Tibial nerve (tissue), 4 donors: ENCODE results near the gene CAMSAP1. TPM values are rescaled to one million over a fixed set of nuclear protein-coding genes. Genes with fewer than 3 reads are reported as not detected.

Source experiments
- DNase-seq, 2 donors: peaks; one replicate each; pipeline ENCODE4 v3.0.0-alpha.2; 2019; ENCODE audit warnings: low spot score in 2 of 2
- H3K27ac ChIP-seq, 4 donors: fragments of 200-600 bp; sonication (generic) in 3 of 4; one replicate each; pipeline ENCODE4 v1.5.1; 2017 to 2019; ENCODE audit warnings: mild to moderate bottlenecking in 1 of 4
- H3K27me3 ChIP-seq, 2 donors: fragments of 200-600 bp; sonication (generic) in 1 of 2; one replicate each; pipeline versions ENCODE4 v1.5.1 to v1.6.0; 2017 to 2019
- H3K36me3 ChIP-seq, 3 donors: fragments of 200-600 bp; sonication (generic); one replicate each; pipeline ENCODE4 v1.5.1; 2018 to 2019
- H3K4me1 ChIP-seq, 4 donors: fragments of 200-600 bp; sonication (generic) in 3 of 4; one replicate each; pipeline ENCODE4 v1.5.1; 2017 to 2019
- H3K4me3 ChIP-seq, 4 donors: fragments of 200-600 bp; sonication (generic) in 3 of 4; one replicate each; pipeline ENCODE4 v1.5.1; 2017 to 2019; ENCODE audit warnings: mild to moderate bottlenecking in 1 of 4, moderate library complexity in 1 of 4
- H3K9me3 ChIP-seq, 4 donors: fragments of 200-600 bp; sonication (generic) in 3 of 4; one replicate each; pipeline ENCODE4 v1.5.1; 2017 to 2019
- EP300 ChIP-seq, 2 donors: sonication (generic); formaldehyde crosslinking; IDR thresholded peaks; one replicate each; pipeline ENCODE4 v1.6.1; 2017; ENCODE audit warnings: antibody characterized with exemption in 2 of 2, mild to moderate bottlenecking in 1 of 2
- POLR2A ChIP-seq, 2 donors: fragments of 450-650 bp; IDR thresholded peaks; one replicate each; pipeline ENCODE4 v1.6.1; 2017; ENCODE audit warnings: antibody characterized with exemption in 2 of 2, mild to moderate bottlenecking in 2 of 2, moderate library complexity in 2 of 2
- WGBS, 2 donors: methylation state at CpG; one replicate each; pipeline ENCODE4 v1.1.5; 2018; 5-methylcytosine and 5-hydroxymethylcytosine counted together
- total RNA-seq, 4 donors: library from RNA; depleted of rRNA; stranded (reverse); fragments of >200 nt; gene quantifications; one replicate each; pipeline ENCODE4 v1.1.0, GENCODE V29; 2016
- TF ChIP-seq, protein P1 (sequence below), 5 experiments: fragments of 200-600 bp in 3 of 5; fragments of 450-650 bp in 2 of 5; sonication (generic) in 3 of 5; IDR thresholded peaks; one replicate each; pipeline ENCODE4 v1.5.1; 2016 to 2019; ENCODE audit warnings: antibody characterized with exemption in 5 of 5, mild to moderate bottlenecking in 3 of 5, moderate library complexity in 2 of 5

CAMSAP1 gene
- total RNA-seq, 4 donors from 2014 or later = 27.6 to 40.8 (median 35.7) TPM

GRCh38 chr9:135833864-135834263 is 73.5 kb downstream of the CAMSAP1 start:
- H3K36me3 ChIP-seq = peaks cover 0 to 50% (median 0%) of the 10 kb centered on the region in 3 donors
- no peaks in the 10 kb centered on the region for H3K4me1 ChIP-seq
- H3K9me3 ChIP-seq = peaks cover 0 to 7% (median 2%) of the 10 kb centered on the region in 4 donors
- WGBS, 2 donors = 84 to 89% methylated on average over 3 of the region's 3 CpGs
- H3K27me3 ChIP-seq = no peaks in the 10 kb centered on the region
- no peak for DNase-seq
- H3K27ac ChIP-seq = no peak overlapping the region
- H3K4me3 ChIP-seq = no peak overlapping the region
- TF ChIP-seq EP300 (IDR thresholded peaks at IDR 0.05) (no peak), POLR2A (IDR thresholded peaks at IDR 0.05) (no peak)
- TF ChIP-seq, protein P1, sequence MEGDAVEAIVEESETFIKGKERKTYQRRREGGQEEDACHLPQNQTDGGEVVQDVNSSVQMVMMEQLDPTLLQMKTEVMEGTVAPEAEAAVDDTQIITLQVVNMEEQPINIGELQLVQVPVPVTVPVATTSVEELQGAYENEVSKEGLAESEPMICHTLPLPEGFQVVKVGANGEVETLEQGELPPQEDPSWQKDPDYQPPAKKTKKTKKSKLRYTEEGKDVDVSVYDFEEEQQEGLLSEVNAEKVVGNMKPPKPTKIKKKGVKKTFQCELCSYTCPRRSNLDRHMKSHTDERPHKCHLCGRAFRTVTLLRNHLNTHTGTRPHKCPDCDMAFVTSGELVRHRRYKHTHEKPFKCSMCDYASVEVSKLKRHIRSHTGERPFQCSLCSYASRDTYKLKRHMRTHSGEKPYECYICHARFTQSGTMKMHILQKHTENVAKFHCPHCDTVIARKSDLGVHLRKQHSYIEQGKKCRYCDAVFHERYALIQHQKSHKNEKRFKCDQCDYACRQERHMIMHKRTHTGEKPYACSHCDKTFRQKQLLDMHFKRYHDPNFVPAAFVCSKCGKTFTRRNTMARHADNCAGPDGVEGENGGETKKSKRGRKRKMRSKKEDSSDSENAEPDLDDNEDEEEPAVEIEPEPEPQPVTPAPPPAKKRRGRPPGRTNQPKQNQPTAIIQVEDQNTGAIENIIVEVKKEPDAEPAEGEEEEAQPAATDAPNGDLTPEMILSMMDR (IDR thresholded peaks at IDR 0.05) = no peak

DNA sequence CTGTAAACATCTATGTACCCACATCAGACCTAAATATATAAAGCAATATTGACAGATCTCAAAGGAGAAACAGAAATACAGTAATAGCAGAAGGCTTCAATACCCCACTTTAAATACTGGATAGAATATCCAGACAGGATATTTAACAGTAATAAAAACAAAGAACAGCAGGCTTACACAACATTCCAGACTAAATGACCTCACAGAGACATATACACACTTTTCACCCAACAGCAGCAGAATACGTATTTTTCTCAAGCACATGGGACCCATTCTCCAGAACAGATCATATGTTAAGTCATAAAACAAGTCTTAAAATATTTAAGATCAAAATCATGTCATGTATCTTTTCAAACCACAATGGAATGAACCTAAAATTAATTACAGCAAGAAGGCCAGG is 76.8 kb downstream of the CAMSAP1 start:
- Histone ChIP-seq H3K4me3 (no peak overlapping the region), H3K36me3 (peaks cover 0 to 71% (median 0%) of the 10 kb centered on the region in 3 donors), H3K27me3 (no peaks in the 10 kb centered on the region), H3K9me3 (peaks cover 0 to 15% (median 2%) of the 10 kb centered on the region in 4 donors), H3K27ac (no peak overlapping the region), H3K4me1 (no peaks in the 10 kb centered on the region)
- no peak for DNase-seq
- 74 to 76% methylated on average over 1 of the region's 1 CpG for WGBS, 2 donors
- no peak for TF ChIP-seq POLR2A (IDR thresholded peaks at IDR 0.05)
- TF ChIP-seq, protein P1 (IDR thresholded peaks at IDR 0.05) = no peak
- no peak for TF ChIP-seq EP300 (IDR thresholded peaks at IDR 0.05)

DNA sequence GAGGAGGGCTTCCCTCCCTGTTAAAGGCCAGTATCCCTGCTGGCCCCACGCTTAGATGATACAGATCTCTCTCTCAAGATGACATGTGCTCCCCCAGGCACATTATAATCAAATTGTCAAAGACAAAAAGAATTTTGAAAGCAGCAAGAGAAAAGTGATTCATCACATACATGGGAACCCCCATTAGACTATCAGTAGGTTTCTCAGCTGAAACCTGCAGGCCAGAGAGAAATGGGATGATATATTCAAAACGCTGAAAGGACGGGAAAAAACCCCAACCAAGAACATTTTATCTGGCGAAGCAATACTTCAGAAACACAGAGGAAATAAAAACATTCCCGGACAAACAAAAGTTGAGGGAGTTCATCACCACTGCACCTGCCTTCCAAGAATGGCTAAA is 78.7 kb downstream of the CAMSAP1 start:
- no peak overlapping the region for H3K27ac ChIP-seq
- DNase-seq = no peak
- peaks cover 0 to 71% (median 0%) of the 10 kb centered on the region in 3 donors for H3K36me3 ChIP-seq
- H3K9me3 ChIP-seq = peaks cover 0 to 15% (median 2%) of the 10 kb centered on the region in 4 donors
- no peak overlapping the region for H3K4me3 ChIP-seq
- H3K4me1 ChIP-seq = no peaks in the 10 kb centered on the region
- no peaks in the 10 kb centered on the region for H3K27me3 ChIP-seq
- TF ChIP-seq EP300 (IDR thresholded peaks at IDR 0.05) (no peak), POLR2A (IDR thresholded peaks at IDR 0.05) (no peak)
- TF ChIP-seq, protein P1 (IDR thresholded peaks at IDR 0.05) = no peak
- 97% methylated on average over 5 of the region's 5 CpGs for WGBS, 2 donors

GRCh38 chr9:135827866-135828580 is 79.3 kb downstream of the CAMSAP1 start:
- TF ChIP-seq EP300 (IDR thresholded peaks at IDR 0.05) (no peak), POLR2A (IDR thresholded peaks at IDR 0.05) (no peak)
- no peak for DNase-seq
- 92 to 96% methylated on average over 13 of the region's 13 CpGs for WGBS, 2 donors
- Histone ChIP-seq H3K4me3 (no peak overlapping the region), H3K36me3 (peaks cover 0 to 73% (median 2%) of the 10 kb centered on the region in 3 donors), H3K9me3 (peaks cover 0 to 15% (median 2%) of the 10 kb centered on the region in 4 donors), H3K27ac (no peak overlapping the region), H3K27me3 (no peaks in the 10 kb centered on the region), H3K4me1 (no peaks in the 10 kb centered on the region)

GRCh38 chr9:135827301-135827700 is 80.0 kb downstream of the CAMSAP1 start:
- Histone ChIP-seq H3K36me3 (peaks cover 0 to 80% (median 8%) of the 10 kb centered on the region in 3 donors), H3K4me1 (no peaks in the 10 kb centered on the region), H3K9me3 (peaks cover 0 to 15% (median 2%) of the 10 kb centered on the region in 4 donors), H3K27ac (no peak overlapping the region), H3K27me3 (no peaks in the 10 kb centered on the region), H3K4me3 (no peak overlapping the region)
- TF ChIP-seq POLR2A (IDR thresholded peaks at IDR 0.05) (no peak), EP300 (IDR thresholded peaks at IDR 0.05) (no peak)
- TF ChIP-seq, protein P1 (IDR thresholded peaks at IDR 0.05) = no peak
- no peak for DNase-seq
- 88 to 95% methylated on average over 12 of the region's 12 CpGs for WGBS, 2 donors
